Stimulated activated naive CD4-positive, alpha-beta T cell (primary cell): ENCODE measurements around the gene SLC36A1.
"Not testable (repeated sequence)": the region's sequence is repeated elsewhere in the genome, so short reads cannot be mapped to it uniquely, and the experiment has no call there.

Experiments used
- DNase-seq, 6 experiments: peaks; one replicate each; lab custom pipeline; 2025; lab: John Stamatoyannopoulos, UW

SLC36A1 gene

GRCh38 chr5:151483647-151484046 lies 36.2 kb downstream of the SLC36A1 start:
- no peak for DNase-seq

GRCh38 chr5:151487544-151487943 lies 40.1 kb downstream of the SLC36A1 start:
- DNase-seq: no peak

GRCh38 chr5:151490627-151491026 lies 43.2 kb downstream of the SLC36A1 start:
- no peak for DNase-seq

- DNase-seq: no peak
These were observed 43.7 kb downstream of the SLC36A1 start for GRCh38 chr5:151491062-151491461.

- no peak for DNase-seq
These were observed 45.3 kb downstream of the SLC36A1 start for GRCh38 chr5:151492729-151493128.

- no peak for DNase-seq
These were observed 46.3 kb downstream of the SLC36A1 start for GRCh38 chr5:151493665-151494064.

- no peak for DNase-seq
These were observed 47.9 kb downstream of the SLC36A1 start for GRCh38 chr5:151495320-151495719.

- no peak for DNase-seq
These were observed 48.7 kb downstream of the SLC36A1 start for GRCh38 chr5:151496041-151496484.

GRCh38 chr5:151497391-151498002 lies 50.1 kb downstream of the SLC36A1 start:
- DNase-seq: no peak

- no peak for DNase-seq
These were observed 51.2 kb downstream of the SLC36A1 start for GRCh38 chr5:151498395-151499155.

GRCh38 chr5:151499501-151500035 lies 52.2 kb downstream of the SLC36A1 start:
- no peak for DNase-seq

- DNase-seq: no peak
These were observed 56.6 kb downstream of the SLC36A1 start for GRCh38 chr5:151504006-151504405.

GRCh38 chr5:151508308-151508707 lies 60.9 kb downstream of the SLC36A1 start:
- not testable (repeated sequence) for DNase-seq

- DNase-seq: no peak
These were observed 61.8 kb downstream of the SLC36A1 start for GRCh38 chr5:151509231-151509630.

GRCh38 chr5:151509836-151510235 lies 62.4 kb downstream of the SLC36A1 start:
- DNase-seq: no peak

- DNase-seq: no peak
These were observed 69.9 kb downstream of the SLC36A1 start for GRCh38 chr5:151517122-151517920.

- no peak for DNase-seq
These were observed 72.9 kb downstream of the SLC36A1 start for GRCh38 chr5:151520294-151520693.

- DNase-seq: no peak
These were observed 74.8 kb downstream of the SLC36A1 start for GRCh38 chr5:151522226-151522625.

- DNase-seq: peak in 5 of 6 experiments; percentile 2 to 35 (median 17)
These were observed 75.9 kb downstream of the SLC36A1 start for GRCh38 chr5:151523335-151523734.

GRCh38 chr5:151528153-151528552 lies 80.8 kb downstream of the SLC36A1 start:
- no peak for DNase-seq

- DNase-seq: no peak
These were observed 81.6 kb downstream of the SLC36A1 start for GRCh38 chr5:151528996-151529395.

- no peak for DNase-seq
These were observed 84.2 kb downstream of the SLC36A1 start for GRCh38 chr5:151531581-151531980.
